ENCODE measurements around the gene LRRC8D.

DNA sequence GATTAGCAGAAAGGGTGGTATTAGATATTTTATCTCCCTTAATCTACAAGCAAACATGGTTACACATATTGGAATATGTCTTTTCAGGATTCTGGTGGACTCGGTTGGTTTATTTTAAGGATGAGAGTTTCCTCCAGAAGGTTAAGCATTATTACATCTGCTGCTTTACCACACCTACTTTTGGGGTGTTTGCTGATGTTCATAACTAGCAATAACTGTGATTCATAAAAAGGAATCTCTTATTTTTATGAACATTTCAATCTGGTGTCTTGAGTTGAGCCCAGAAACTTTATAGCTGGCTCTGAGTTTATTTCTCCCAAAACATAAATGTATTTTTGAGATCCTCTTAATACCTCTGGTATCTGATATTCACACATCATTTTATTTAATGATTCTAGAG lies 82.7 kb downstream of the LRRC8D start:
- no peak for TF ChIP-seq ARNTL (CRISPR knock-in tag; IDR thresholded peaks at IDR 0.05; ENCODE audit: borderline replicate concordance, low read depth)
- TF ChIP-seq, protein P1, sequence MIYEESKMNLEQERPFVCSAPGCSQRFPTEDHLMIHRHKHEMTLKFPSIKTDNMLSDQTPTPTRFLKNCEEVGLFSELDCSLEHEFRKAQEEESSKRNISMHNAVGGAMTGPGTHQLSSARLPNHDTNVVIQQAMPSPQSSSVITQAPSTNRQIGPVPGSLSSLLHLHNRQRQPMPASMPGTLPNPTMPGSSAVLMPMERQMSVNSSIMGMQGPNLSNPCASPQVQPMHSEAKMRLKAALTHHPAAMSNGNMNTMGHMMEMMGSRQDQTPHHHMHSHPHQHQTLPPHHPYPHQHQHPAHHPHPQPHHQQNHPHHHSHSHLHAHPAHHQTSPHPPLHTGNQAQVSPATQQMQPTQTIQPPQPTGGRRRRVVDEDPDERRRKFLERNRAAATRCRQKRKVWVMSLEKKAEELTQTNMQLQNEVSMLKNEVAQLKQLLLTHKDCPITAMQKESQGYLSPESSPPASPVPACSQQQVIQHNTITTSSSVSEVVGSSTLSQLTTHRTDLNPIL (CRISPR knock-in tag; IDR thresholded peaks at IDR 0.05; ENCODE audit: low read depth), result no peak
- TF ChIP-seq RARB (CRISPR knock-in tag; IDR thresholded peaks at IDR 0.05), result no peak
- TF ChIP-seq, protein P2, sequence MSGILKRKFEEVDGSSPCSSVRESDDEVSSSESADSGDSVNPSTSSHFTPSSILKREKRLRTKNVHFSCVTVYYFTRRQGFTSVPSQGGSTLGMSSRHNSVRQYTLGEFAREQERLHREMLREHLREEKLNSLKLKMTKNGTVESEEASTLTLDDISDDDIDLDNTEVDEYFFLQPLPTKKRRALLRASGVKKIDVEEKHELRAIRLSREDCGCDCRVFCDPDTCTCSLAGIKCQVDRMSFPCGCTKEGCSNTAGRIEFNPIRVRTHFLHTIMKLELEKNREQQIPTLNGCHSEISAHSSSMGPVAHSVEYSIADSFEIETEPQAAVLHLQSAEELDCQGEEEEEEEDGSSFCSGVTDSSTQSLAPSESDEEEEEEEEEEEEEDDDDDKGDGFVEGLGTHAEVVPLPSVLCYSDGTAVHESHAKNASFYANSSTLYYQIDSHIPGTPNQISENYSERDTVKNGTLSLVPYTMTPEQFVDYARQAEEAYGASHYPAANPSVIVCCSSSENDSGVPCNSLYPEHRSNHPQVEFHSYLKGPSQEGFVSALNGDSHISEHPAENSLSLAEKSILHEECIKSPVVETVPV (CRISPR knock-in tag; IDR thresholded peaks at IDR 0.05), result no peak
- TF ChIP-seq, protein P3, sequence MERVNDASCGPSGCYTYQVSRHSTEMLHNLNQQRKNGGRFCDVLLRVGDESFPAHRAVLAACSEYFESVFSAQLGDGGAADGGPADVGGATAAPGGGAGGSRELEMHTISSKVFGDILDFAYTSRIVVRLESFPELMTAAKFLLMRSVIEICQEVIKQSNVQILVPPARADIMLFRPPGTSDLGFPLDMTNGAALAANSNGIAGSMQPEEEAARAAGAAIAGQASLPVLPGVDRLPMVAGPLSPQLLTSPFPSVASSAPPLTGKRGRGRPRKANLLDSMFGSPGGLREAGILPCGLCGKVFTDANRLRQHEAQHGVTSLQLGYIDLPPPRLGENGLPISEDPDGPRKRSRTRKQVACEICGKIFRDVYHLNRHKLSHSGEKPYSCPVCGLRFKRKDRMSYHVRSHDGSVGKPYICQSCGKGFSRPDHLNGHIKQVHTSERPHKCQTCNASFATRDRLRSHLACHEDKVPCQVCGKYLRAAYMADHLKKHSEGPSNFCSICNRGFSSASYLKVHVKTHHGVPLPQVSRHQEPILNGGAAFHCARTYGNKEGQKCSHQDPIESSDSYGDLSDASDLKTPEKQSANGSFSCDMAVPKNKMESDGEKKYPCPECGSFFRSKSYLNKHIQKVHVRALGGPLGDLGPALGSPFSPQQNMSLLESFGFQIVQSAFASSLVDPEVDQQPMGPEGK (CRISPR knock-in tag; IDR thresholded peaks at IDR 0.05; ENCODE audit: borderline replicate concordance), result no peak
- no peak for TF ChIP-seq CSDC2 (CRISPR knock-in tag; IDR thresholded peaks at IDR 0.05)
- TF ChIP-seq ZNF8 (CRISPR knock-in tag; IDR thresholded peaks at IDR 0.05), result no peak
- no peak for TF ChIP-seq TCF4 (CRISPR knock-in tag; IDR thresholded peaks at IDR 0.05; ENCODE audit: borderline replicate concordance)
- TF ChIP-seq ZFP30 (CRISPR knock-in tag; IDR thresholded peaks at IDR 0.05), result no peak
- TF ChIP-seq TOX (CRISPR knock-in tag; IDR thresholded peaks at IDR 0.05; ENCODE audit: borderline replicate concordance), result no peak
- TF ChIP-seq ESRRG (CRISPR knock-in tag; IDR thresholded peaks at IDR 0.05), result no peak
- no peak for TF ChIP-seq ZNF565 (CRISPR knock-in tag; conservative IDR thresholded peaks at IDR 0.05; ENCODE audit: low read depth)
- TF ChIP-seq PPARA (CRISPR knock-in tag; IDR thresholded peaks at IDR 0.05; ENCODE audit: borderline replicate concordance), result no peak
- TF ChIP-seq ZC3H10 (CRISPR knock-in tag; IDR thresholded peaks at IDR 0.05), result no peak

Data from SK-N-SH treated with all-trans-retinoic acid at 6 μM for 48 hours (cell line).